Measurements from ENCODE around the gene MNX1. TPM values are rescaled to one million over a fixed set of nuclear protein-coding genes. Genes with fewer than 3 reads are reported as not detected.

The MNX1 gene
- polyA plus RNA-seq, 3 donors = 0.06 to 0.09 TPM; not detected in 1

Other genes starting within 250 kb of the MNX1 start
- gene LMBR1, start 117.5 kb downstream of the MNX1 start, polyA plus RNA-seq (ENCODE audit: insufficient read length in 3 of 3) = 10 to 100 TPM; 45.2 to 48.0 (median 45.4) TPM
- gene NOM1, start 61.0 kb downstream of the MNX1 start, polyA plus RNA-seq (ENCODE audit: insufficient read length in 3 of 3) = 10 to 100 TPM; 19.4 to 34.9 (median 22.2) TPM
- gene UBE3C, start 128.3 kb upstream of the MNX1 start, polyA plus RNA-seq (ENCODE audit: insufficient read length in 3 of 3) = 10 to 100 TPM; 39.5 to 46.5 (median 43.1) TPM